ENCODE data around the gene DLST. TPM values are rescaled to one million over a fixed set of nuclear protein-coding genes. Genes with fewer than 3 reads are reported as not detected.

Gene DLST
- polyA plus RNA-seq, 1 of the 3 experiments (the other 2 are of a cell fraction) = 92.3 TPM

DNA sequence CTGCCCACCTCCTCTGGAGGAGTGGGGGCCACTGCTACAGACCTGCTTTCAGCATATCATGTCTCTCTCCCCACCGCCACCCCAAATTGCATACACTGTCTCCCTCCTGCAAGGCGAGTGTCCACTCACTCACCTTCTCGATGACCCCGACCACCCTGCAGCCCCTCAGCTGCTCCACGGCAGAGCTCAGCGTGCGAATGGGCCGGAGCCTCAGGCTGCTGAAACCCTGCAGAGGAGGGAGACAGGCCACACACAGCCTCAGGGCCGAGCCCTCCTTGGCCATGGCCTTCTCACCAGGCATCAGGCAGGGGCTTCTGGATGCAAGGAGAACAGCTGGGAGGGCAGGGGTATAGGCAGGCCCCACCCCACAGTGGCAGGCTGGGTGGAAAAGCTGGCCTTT, 36.7 kb downstream of the DLST start:
- Histone ChIP-seq H3K4me2 (no peak overlapping the region), H3K4me1 (ENCODE audit: control insufficient read depth in 1 of 2, insufficient read depth in 2 of 2, low read depth in 1 of 2, low read length in 1 of 2) (no peaks in the 10 kb centered on the region; a peak in 1 of 4 replicates), H3K27ac (ENCODE audit: low read depth in 2 of 2, low read length in 1 of 2) (no peak overlapping the region), H3K9ac (no peak overlapping the region), H3K27me3 (ENCODE audit: insufficient read depth) (no peaks in the 10 kb centered on the region), H4K20me1 (ENCODE audit: insufficient read depth) (no peaks in the 10 kb centered on the region), H3K9me3 (no peaks in the 10 kb centered on the region), H3K9me2 (no peaks in the 10 kb centered on the region), H3K79me2 (ENCODE audit: insufficient read depth) (no peaks in the 10 kb centered on the region), H2AFZ (ENCODE audit: low read depth) (no peak overlapping the region), H3K4me3 (ENCODE audit: low read depth in 2 of 2, low read length in 1 of 2) (no peak overlapping the region), H3F3A (replicated peaks; ENCODE audit: insufficient read depth) (no peaks in the 10 kb centered on the region), H3K36me3 (replicated peaks in 1 of 2; ENCODE audit: control insufficient read depth in 1 of 2, insufficient read depth in 2 of 2, low read length in 1 of 2) (no peaks in the 10 kb centered on the region)
- ChIA-PET CTCF (interaction anchor here (0.7 to 2.7 kb wide), 5 partner anchors 13 to 172 kb away, joined by 3 to 16 read pairs (median 4); no protein-coding TSS in a partner anchor), POLR2A (no interaction called here)
- no peak for DNase-seq
- 97% methylated on average over 9 of the region's 9 CpGs for whole genome bisulfite sequencing (ENCODE audit: low lambda C conversion rate)
- no peak for TF ChIP-seq NFIC (IDR thresholded peaks at IDR 0.05; ENCODE audit: borderline replicate concordance)
- TF ChIP-seq MXI1 (IDR thresholded peaks at IDR 0.05; ENCODE audit: low read depth, low read length) = no peak
- TF ChIP-seq, protein P1, sequence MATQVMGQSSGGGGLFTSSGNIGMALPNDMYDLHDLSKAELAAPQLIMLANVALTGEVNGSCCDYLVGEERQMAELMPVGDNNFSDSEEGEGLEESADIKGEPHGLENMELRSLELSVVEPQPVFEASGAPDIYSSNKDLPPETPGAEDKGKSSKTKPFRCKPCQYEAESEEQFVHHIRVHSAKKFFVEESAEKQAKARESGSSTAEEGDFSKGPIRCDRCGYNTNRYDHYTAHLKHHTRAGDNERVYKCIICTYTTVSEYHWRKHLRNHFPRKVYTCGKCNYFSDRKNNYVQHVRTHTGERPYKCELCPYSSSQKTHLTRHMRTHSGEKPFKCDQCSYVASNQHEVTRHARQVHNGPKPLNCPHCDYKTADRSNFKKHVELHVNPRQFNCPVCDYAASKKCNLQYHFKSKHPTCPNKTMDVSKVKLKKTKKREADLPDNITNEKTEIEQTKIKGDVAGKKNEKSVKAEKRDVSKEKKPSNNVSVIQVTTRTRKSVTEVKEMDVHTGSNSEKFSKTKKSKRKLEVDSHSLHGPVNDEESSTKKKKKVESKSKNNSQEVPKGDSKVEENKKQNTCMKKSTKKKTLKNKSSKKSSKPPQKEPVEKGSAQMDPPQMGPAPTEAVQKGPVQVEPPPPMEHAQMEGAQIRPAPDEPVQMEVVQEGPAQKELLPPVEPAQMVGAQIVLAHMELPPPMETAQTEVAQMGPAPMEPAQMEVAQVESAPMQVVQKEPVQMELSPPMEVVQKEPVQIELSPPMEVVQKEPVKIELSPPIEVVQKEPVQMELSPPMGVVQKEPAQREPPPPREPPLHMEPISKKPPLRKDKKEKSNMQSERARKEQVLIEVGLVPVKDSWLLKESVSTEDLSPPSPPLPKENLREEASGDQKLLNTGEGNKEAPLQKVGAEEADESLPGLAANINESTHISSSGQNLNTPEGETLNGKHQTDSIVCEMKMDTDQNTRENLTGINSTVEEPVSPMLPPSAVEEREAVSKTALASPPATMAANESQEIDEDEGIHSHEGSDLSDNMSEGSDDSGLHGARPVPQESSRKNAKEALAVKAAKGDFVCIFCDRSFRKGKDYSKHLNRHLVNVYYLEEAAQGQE (IDR thresholded peaks at IDR 0.05; ENCODE audit: low read depth, low read length) = no peak
- TF ChIP-seq TAF1 (IDR thresholded peaks at IDR 0.05; ENCODE audit: borderline replicate concordance, low read depth, low read length) = no peak
- TF ChIP-seq JUND (IDR thresholded peaks at IDR 0.05) = no peak
- TF ChIP-seq, protein P2, sequence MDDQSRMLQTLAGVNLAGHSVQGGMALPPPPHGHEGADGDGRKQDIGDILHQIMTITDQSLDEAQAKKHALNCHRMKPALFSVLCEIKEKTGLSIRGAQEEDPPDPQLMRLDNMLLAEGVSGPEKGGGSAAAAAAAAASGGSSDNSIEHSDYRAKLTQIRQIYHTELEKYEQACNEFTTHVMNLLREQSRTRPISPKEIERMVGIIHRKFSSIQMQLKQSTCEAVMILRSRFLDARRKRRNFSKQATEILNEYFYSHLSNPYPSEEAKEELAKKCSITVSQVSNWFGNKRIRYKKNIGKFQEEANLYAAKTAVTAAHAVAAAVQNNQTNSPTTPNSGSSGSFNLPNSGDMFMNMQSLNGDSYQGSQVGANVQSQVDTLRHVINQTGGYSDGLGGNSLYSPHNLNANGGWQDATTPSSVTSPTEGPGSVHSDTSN (IDR thresholded peaks at IDR 0.05) = no peak
- TF ChIP-seq RCOR1 (IDR thresholded peaks at IDR 0.05; ENCODE audit: low read length) = no peak
- no peak for TF ChIP-seq SIN3A (IDR thresholded peaks at IDR 0.05; ENCODE audit: borderline replicate concordance, low read depth, low read length)
- TF ChIP-seq, protein P3, sequence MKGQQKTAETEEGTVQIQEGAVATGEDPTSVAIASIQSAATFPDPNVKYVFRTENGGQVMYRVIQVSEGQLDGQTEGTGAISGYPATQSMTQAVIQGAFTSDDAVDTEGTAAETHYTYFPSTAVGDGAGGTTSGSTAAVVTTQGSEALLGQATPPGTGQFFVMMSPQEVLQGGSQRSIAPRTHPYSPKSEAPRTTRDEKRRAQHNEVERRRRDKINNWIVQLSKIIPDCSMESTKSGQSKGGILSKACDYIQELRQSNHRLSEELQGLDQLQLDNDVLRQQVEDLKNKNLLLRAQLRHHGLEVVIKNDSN (IDR thresholded peaks at IDR 0.05; ENCODE audit: borderline replicate concordance, low read depth) = no peak

DNA sequence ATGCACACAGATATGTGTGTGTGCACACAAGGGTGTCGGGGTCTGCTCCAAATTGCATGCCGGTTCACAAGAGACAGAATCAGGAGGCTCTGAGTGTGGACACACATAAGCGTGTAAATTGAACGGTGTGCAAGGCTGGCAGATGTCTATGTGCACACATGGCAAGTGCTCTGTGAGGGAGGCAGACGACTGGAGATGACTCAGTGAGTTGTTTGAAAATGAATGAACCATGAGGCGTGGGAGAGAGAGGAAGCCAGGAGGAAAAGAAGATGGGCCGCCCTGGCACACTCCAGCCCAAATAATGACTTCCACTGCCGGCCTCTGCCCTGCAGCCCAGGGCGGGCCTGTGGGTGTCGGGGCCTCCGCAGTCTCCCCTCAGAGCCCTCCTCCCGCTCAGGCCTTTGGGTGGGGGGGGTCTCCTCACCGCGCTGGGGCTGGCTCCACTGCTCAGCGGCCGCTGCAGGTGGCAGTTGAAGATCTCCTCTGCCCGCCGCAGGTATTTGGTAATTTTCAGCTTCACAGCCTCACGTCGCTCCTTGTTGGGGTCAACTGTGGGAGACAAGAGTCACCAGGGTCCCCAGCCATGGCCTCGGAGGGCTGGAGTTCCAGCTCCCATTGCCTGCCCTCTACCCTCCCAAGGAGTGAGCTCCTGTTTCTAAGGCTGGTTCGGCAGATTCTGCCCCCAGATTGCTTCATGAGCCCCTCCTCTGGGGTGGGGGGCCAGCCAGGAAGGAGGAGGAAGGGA, 37.9 kb downstream of the DLST start:
- no peak for DNase-seq
- H3F3A ChIP-seq (replicated peaks; ENCODE audit: insufficient read depth) = no peaks in the 10 kb centered on the region
- 79% methylated on average over 15 of the region's 22 CpGs for WGBS (ENCODE audit: low lambda C conversion rate)
- no peak overlapping the region for H3K4me2 ChIP-seq
- H3K27ac ChIP-seq (ENCODE audit: low read depth in 2 of 2, low read length in 1 of 2) = no peak overlapping the region
- no peaks in the 10 kb centered on the region for H3K36me3 ChIP-seq (replicated peaks in 1 of 2; ENCODE audit: control insufficient read depth in 1 of 2, insufficient read depth in 2 of 2, low read length in 1 of 2)
- H2AFZ ChIP-seq (ENCODE audit: low read depth) = no peak overlapping the region
- TF ChIP-seq EP300 (IDR thresholded peaks at IDR 0.05; ENCODE audit: borderline replicate concordance in 1 of 2, low read depth in 1 of 2, low read length in 1 of 2) (no peak), TEAD4 (IDR thresholded peaks at IDR 0.05; ENCODE audit: borderline replicate concordance, insufficient read depth) (no peak), FOXM1 (IDR thresholded peaks at IDR 0.05; ENCODE audit: low read depth) (no peak), NRF1 (IDR thresholded peaks at IDR 0.05; ENCODE audit: low read depth, low read length) (no peak)
- TF ChIP-seq, protein P4, sequence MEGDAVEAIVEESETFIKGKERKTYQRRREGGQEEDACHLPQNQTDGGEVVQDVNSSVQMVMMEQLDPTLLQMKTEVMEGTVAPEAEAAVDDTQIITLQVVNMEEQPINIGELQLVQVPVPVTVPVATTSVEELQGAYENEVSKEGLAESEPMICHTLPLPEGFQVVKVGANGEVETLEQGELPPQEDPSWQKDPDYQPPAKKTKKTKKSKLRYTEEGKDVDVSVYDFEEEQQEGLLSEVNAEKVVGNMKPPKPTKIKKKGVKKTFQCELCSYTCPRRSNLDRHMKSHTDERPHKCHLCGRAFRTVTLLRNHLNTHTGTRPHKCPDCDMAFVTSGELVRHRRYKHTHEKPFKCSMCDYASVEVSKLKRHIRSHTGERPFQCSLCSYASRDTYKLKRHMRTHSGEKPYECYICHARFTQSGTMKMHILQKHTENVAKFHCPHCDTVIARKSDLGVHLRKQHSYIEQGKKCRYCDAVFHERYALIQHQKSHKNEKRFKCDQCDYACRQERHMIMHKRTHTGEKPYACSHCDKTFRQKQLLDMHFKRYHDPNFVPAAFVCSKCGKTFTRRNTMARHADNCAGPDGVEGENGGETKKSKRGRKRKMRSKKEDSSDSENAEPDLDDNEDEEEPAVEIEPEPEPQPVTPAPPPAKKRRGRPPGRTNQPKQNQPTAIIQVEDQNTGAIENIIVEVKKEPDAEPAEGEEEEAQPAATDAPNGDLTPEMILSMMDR (IDR thresholded peaks at IDR 0.05) = no peak
- H3K4me3 ChIP-seq (ENCODE audit: low read depth in 2 of 2, low read length in 1 of 2) = no peak overlapping the region
- no peaks in the 10 kb centered on the region for H4K20me1 ChIP-seq (ENCODE audit: insufficient read depth)
- no peaks in the 10 kb centered on the region for H3K9me2 ChIP-seq
- H3K9ac ChIP-seq = no peak overlapping the region
- ChIA-PET CTCF (interaction anchor here (1.1 to 3.3 kb wide), 2 partner anchors 13 to 58 kb away, joined by 4 to 17 read pairs; no protein-coding TSS in a partner anchor), POLR2A (no interaction called here)
- H3K79me2 ChIP-seq (ENCODE audit: insufficient read depth) = no peaks in the 10 kb centered on the region
- H3K9me3 ChIP-seq = no peaks in the 10 kb centered on the region
- no peaks in the 10 kb centered on the region; a peak in 1 of 4 replicates for H3K4me1 ChIP-seq (ENCODE audit: control insufficient read depth in 1 of 2, insufficient read depth in 2 of 2, low read depth in 1 of 2, low read length in 1 of 2)
- no peaks in the 10 kb centered on the region for H3K27me3 ChIP-seq (ENCODE audit: insufficient read depth)
